GM19395 (cell line): ENCODE measurements around the gene CHN1.

Experiments
- ATAC-seq: cut with Tn5 transposase; IDR thresholded peaks from one replicate; pipeline ENCODE4 v1.9.1; 2021; ENCODE audit warnings: mild to moderate bottlenecking, moderate library complexity; ENCODE audit not compliant: unreplicated experiment

Gene CHN1

DNA sequence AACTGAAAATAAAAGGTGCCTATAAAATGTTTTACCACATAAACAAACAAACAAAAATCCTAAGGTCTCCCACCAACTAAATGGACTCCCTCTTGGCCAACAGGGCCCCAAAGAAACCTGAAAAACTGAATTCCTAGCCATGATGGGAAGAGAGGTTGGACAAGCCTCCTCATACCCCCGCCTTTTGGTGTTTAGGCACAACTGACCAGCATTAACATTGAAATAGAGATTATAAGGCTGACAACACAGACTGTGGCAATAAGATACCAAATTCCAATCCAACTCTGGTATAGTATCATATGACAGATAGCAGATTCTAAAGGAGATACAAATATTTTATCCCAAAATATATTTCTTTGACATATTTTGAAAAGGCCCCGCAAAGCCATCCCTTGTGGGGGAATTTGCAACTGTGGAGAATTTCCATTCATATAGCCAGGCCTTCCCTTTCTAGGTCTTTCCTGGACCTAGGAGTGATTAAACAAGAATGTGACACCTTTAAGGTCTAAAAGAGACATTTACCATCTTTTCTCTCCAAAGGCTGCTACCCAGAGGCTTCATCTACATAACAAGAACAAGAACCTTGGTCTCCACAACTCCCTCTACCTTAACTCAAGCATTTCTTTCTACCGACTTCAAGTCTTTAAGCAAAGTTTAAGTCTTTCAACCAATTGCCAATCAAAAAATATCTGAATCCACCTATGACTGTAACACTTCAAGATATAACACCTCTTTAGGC, 80.0 kb downstream of the CHN1 start:
- no peak for ATAC-seq

GRCh38 chr2:174924061-174924693, 81.0 kb downstream of the CHN1 start:
- ATAC-seq = no peak

DNA sequence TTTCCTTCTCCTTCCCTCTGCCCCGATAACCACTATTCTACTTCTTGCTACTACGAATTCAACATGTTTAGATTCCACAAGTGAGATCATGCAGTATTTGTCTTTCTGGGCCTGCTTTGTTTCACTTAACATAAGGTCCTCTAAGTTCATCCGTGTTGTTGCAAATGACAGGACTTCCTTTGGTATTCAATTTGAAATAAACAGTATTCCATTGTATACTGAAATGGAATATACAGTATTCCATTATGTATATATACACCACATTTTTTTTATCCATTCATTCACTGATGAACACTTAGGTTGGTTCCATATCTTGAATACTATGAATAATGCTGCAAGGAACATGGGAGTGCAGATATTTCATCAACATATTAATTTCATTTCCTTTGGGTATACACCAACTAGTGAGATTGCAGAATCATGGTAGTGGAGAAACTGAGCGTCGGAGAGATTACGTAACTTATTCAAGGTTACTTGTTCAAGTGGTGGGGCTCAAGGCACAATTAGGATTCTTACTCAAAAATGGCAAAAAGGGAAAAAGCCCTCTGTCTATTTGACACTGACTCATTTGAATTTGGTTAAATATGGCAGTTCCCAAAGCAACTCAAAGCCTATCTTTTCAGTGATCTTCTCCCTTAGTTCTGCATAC, 85.1 kb downstream of the CHN1 start:
- ATAC-seq = no peak

DNA sequence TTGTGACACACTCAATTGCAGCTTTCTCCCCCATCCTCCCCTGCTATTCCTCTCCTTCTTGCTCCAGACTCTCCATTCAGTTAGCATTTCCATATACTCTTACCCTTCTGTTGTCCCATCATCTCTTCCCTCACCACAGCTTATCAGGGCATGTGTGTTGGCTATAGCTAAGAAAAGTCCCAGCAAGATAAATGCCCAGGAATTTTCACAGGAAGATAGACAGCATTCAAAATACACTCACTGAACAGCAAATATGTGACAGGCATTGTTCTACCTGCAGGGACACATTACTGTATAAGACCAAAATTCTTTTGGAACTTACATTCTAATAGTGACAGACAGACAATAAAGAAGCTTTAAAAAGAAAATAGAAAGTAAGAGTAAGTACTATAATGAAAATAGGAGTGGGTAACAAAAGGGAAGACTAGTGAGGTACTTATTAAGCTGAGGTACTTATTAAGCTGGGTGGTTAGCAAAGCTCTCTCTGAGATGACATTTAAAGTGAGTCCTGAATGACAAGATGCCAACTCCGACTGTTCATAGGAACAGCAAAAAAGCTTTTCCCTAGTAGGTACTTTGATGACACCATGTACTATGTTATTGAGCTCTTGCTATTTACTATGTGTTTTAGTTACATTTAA, 86.2 kb downstream of the CHN1 start:
- ATAC-seq = no peak

- ATAC-seq = no peak
Observed at GRCh38 chr2:174916270-174916930, 88.8 kb downstream of the CHN1 start.

- no peak for ATAC-seq
Observed at GRCh38 chr2:174914853-174915760, 90.1 kb downstream of the CHN1 start.

- no peak for ATAC-seq
Observed at GRCh38 chr2:174908284-174908683, 96.9 kb downstream of the CHN1 start.

DNA sequence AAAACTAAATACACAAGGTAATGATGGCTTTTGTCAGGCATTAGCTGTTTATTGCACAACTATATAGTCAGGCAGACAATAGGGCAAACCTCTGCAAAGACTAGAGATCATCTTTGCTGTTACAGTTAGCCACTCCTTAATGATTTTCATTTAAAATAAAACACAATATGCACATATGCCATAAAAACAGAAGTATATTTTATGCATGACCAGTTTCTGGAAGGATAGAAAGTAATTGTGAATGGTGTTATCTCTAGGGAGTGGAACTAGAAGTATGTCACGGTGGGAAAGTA, 102.0 kb downstream of the CHN1 start:
- no peak for ATAC-seq

DNA sequence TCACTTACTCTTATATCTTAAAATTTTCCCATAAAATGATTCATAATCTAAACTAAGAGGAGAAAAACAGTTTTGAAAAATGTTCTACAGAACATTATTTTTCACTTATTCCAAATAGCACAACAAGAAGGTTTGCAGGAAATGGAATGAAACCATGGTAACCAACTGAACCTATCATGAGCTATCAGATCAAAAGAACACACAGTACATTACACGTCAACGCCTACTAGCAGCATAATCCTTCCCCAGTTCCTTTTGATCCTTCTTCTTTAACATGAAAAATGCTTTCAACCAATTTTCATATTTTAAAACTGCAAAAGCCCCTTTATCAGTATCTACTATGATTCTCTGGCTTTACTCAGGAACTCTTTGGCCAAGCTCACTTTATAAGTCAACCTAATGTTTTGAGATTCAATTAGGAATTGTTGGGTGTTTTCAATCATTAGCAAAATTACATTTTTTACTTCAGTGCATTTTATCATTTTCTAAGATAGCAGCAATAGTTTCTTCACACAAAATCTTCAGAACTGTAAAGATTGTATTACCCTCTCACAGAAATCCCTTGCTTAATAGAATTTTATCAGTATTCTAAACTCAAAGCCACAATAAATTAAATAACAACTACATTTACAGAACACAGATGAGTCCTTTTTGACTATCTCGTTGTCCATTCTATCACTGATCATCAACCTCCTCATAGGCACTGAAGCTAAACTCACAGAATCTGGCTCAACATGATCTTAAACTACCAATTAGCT, 102.5 kb downstream of the CHN1 start:
- no peak for ATAC-seq

- ATAC-seq = no peak
Observed at GRCh38 chr2:174901075-174901474, 104.1 kb downstream of the CHN1 start.

DNA sequence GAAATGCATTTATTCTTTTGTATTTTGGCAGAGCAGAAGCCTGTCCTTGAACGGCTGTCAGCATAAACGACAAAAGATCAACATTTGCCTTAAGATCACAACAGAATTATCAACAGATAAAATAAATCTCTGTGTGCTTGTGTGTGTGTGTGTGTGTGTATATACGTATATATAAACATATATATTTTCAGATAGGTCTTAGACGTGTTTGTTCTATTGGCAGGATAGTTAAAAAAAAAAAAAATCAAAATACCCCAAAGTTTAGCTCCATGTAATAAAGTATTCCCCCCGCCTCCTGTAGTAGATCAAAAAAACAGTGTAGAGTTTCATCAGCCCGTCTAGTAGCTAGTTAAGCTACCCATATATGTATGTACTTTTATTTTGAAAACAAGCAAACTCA, 107.9 kb downstream of the CHN1 start:
- ATAC-seq = no peak

- ATAC-seq = no peak
Observed at GRCh38 chr2:174893018-174893417, 112.2 kb downstream of the CHN1 start.

DNA sequence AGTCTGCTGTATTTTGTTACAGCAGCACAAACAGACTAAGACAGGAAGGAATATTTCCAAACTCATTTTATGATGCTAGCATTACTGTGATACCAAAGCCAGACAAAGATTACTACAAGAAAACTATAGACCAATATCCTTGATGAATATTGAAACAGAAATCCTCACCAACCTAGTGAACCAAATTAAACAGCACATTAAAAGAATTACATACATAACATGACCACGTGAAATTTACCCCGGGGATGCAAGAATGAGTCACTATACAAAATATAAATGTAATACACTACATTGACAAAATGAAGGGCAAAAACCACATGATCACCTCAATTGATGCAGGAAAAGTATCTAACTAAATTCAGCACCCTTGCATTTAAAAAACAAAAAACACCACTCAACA, 112.6 kb downstream of the CHN1 start:
- no peak for ATAC-seq

GRCh38 chr2:174888646-174889271, 116.4 kb downstream of the CHN1 start:
- no peak for ATAC-seq

DNA sequence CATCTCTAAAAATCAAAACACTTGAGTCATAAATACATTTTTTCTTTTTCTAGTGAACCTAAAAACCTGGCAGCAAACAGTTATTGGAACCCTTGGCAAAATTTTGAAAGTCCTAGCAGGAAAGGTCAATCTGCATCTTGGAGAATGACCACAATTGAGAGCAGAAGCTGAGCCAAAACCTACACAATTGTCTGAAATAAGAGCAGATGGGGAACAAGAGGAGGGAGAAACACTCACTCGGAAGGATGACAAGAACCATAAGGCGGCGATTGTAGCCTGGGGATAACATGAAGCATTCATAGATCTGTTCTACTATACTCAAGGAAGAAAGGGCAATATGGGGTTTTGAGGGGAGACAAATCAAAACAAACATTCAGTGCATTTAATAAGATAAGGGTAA, 117.0 kb downstream of the CHN1 start:
- no peak for ATAC-seq

GRCh38 chr2:174882416-174882815, 122.8 kb downstream of the CHN1 start:
- no peak for ATAC-seq

DNA sequence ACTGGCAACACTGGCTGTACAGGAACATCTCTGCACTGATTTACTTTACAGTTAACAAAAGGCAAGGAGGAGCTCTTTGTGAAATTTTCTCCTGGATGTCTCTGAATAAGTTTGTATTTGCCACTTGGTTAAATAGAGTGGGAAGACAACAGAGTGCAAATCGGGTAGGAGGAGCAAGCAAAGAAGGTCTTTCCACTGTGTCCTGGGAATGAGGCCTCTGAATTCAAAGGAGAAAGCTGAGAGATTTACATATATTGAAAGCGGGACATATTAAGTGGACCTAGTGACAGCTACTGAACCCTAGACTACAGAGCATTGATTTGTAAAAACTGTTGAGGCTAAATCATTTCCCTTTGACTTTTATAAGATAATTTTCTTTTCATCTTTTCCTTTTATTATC, 123.5 kb downstream of the CHN1 start:
- no peak for ATAC-seq

DNA sequence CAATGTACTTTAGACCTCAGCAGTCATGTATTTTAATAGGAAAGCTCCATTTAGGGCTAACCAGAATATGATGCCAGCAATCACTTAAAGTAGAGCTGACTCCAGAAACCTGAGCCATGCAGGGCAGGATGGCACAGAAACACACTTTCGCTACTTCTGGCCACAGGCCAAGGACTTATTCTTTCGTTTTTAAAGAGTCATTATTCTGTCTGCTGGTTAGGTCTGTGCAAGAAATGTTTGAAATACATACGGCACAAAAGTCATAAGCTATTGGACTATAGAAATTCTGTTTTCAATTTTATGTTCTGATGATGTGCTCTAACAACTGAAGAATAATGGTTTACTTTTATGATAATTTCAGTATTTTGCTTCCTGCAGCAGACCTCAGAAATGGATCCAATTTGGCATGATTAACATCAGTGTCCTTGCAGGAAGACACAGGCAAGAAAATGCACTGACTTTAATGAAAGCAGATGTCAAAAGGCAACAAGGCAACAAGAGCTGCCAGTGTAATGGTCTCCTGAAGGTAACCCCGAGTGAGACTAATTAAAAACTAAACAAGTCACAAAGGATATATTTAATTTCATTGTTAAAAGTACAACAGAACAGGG, 126.5 kb downstream of the CHN1 start:
- no peak for ATAC-seq

DNA sequence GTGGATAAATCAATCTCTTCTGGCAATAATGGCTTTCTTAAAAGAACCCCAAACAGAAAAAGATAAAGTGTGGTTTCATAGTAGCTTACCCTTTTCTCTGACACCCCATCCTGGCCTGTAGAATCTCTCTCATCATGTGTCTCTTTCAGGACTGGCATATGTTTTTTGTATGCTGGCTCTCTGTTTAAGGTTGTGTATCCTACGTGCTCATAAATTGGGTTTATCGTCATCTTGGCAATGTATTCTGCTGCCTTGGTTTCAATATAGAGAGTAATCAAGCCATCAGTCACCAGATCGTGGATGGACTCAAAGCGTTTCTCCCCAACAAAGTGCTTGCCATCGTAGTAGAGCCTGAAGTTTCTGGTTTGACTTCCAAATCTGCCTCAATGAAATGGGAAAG, 127.4 kb downstream of the CHN1 start:
- no peak for ATAC-seq
